ENCODE measurements around the gene PDCD6IP. TPM values are rescaled to one million over a fixed set of nuclear protein-coding genes. Genes with fewer than 3 reads are reported as not detected.
A peak's percentile ranks its signal among the peaks of the same experiment; 100 is the strongest.
"Not testable (repeated sequence)": the region's sequence is repeated elsewhere in the genome, so short reads cannot be mapped to it uniquely, and the experiment has no call there.

The PDCD6IP gene
- total RNA-seq, 1 donor from 2014 or later: 168 TPM

- Mint-ChIP-seq H3K9me3 (no peaks in the 10 kb centered on the region), H3K27ac (no peak overlapping the region), H3K27me3 (no peaks in the 10 kb centered on the region), H3K4me1 (ENCODE audit: unreplicated experiment) (no peaks in the 10 kb centered on the region), H3K4me3 (no peak overlapping the region), H3K36me3 (peaks cover 24% of the 10 kb centered on the region)
- no peak for DNase-seq (ENCODE audit: extremely low spot score, unreplicated experiment)
- TF ChIP-seq CTCF (conservative IDR thresholded peaks at IDR 0.05): no peak
Observed at GRCh38 chr3:33834096-33834453, 35.6 kb downstream of the PDCD6IP start.

DNA sequence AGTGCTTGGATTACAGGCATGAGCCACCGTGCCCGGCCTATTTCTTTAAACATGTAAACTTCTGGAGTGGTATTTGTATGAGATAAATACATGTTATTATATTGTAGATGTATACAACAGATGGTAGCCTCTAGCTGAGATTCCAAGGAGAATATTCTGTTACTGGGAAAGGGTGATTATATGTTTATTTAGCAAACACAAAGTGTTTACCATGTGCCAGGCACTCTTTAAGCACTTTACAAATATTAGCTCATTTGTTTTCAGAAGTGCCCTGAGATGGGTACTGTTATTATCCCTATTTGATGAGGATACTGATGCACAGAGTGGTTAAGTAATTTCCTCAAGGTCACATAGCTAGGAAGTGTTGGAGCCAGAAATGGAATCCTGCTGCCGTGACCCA is 38.8 kb downstream of the PDCD6IP start:
- peaks cover 21% of the 10 kb centered on the region for H3K36me3 Mint-ChIP-seq

DNA sequence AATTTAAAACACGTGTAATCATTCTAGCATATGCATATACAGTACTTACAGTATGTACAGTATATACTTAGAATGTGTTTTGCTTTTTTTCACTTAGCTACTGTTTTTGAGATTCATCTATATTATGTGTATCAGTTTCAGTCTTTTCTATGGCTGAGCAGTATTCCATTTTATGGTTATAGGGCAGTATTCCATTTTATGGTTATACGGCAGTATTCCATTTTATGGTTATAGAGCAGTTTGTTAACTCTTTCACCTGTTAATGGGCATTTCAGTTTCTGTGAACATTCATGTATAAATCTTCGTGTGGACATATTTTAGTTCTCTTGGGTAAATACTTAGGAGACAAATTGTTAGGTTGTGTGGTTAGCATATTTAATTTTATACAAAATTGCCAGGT is 40.9 kb downstream of the PDCD6IP start:
- Mint-ChIP-seq H3K27ac (no peak overlapping the region), H3K36me3 (peaks cover 21% of the 10 kb centered on the region), H3K27me3 (no peaks in the 10 kb centered on the region), H3K4me3 (no peak overlapping the region), H3K9me3 (no peaks in the 10 kb centered on the region), H3K4me1 (ENCODE audit: unreplicated experiment) (no peaks in the 10 kb centered on the region)
- no peak for TF ChIP-seq CTCF (conservative IDR thresholded peaks at IDR 0.05)
- no peak for DNase-seq (ENCODE audit: extremely low spot score, unreplicated experiment)

More for the DNA sequence above, 38.8 kb downstream of the PDCD6IP start:
- H3K27me3 Mint-ChIP-seq; DNase-seq (ENCODE audit: extremely low spot score, unreplicated experiment); H3K4me3 Mint-ChIP-seq; H3K27ac Mint-ChIP-seq; H3K9me3 Mint-ChIP-seq; H3K4me1 Mint-ChIP-seq (ENCODE audit: unreplicated experiment): not testable (repeated sequence)

DNA sequence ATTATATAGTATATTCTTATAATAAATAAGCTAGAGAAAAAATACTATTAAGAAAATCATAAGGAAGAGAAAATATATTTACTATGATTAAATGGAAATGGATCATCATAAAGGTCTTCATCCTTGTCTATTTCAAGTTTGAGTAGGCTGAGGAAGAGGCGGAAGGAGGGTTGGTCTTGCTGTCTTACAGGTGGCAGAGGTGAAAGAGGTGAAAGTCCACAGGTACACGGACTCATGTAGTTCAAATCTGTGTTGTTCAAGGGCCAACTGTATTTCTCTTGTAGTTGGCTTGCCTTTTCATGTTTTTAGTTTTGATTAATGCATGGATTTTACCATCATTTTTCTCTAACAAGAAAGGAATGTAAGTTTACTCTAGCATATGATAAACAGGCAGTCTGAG is 41.7 kb downstream of the PDCD6IP start:
- H3K27me3 Mint-ChIP-seq: no peaks in the 10 kb centered on the region
- H3K4me1 Mint-ChIP-seq (ENCODE audit: unreplicated experiment): no peaks in the 10 kb centered on the region
- no peaks in the 10 kb centered on the region for H3K9me3 Mint-ChIP-seq
- no peak overlapping the region for H3K4me3 Mint-ChIP-seq
- peak overlapping the region; percentile 8 for H3K27ac Mint-ChIP-seq
- DNase-seq (ENCODE audit: extremely low spot score, unreplicated experiment): no peak
- H3K36me3 Mint-ChIP-seq: peaks cover 17% of the 10 kb centered on the region
- no peak for TF ChIP-seq CTCF (conservative IDR thresholded peaks at IDR 0.05)

GRCh38 chr3:33848624-33849347 is 50.4 kb downstream of the PDCD6IP start:
- Mint-ChIP-seq H3K9me3 (no peaks in the 10 kb centered on the region), H3K36me3 (peaks cover 37% of the 10 kb centered on the region), H3K4me3 (no peak overlapping the region), H3K27ac (no peak overlapping the region), H3K27me3 (no peaks in the 10 kb centered on the region), H3K4me1 (ENCODE audit: unreplicated experiment) (no peaks in the 10 kb centered on the region)
- DNase-seq (ENCODE audit: extremely low spot score, unreplicated experiment): no peak
- TF ChIP-seq CTCF (conservative IDR thresholded peaks at IDR 0.05): no peak

DNA sequence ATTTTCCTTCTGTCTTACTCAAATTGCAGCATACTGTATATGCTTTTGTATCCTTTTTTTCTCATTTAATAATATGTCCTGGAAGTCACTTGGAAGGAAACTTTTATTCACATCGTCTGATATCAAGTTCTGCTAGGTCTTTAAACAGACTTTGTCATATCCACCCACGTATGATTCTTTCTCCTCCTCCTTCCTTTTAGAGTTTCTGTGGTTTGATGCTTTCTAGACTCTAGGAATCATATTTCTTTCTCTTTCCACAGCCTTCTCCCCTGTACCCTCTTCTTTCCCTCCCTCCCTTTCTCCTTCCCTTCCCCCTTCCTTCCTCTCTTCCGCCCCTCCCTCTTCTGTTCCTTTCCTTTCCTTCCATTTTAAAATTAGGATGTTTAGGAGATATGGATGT is 52.2 kb downstream of the PDCD6IP start:
- H3K27ac Mint-ChIP-seq; H3K27me3 Mint-ChIP-seq; H3K4me1 Mint-ChIP-seq (ENCODE audit: unreplicated experiment); H3K4me3 Mint-ChIP-seq; DNase-seq (ENCODE audit: extremely low spot score, unreplicated experiment); H3K9me3 Mint-ChIP-seq: not testable (repeated sequence)
- peaks cover 48% of the 10 kb centered on the region for H3K36me3 Mint-ChIP-seq

DNA sequence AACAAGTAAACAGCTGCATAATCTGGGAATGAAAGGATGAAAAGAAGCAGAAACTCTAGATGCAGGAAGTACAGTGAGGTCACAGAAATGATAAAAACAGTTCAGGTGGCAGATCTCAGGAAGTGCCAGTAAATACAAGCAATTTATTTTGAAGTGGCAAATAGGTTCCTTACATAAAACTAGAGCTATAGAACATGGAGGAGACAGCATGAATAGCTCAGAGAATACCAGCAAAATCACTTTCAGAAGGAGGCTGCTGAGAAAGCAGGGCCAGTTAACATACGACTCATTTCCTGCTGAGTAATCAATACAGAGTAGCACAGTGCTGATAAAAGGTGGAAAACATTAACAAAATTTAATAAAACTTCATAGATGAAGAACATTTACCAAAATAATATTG is 57.0 kb downstream of the PDCD6IP start:
- H3K27me3 Mint-ChIP-seq; H3K27ac Mint-ChIP-seq; DNase-seq (ENCODE audit: extremely low spot score, unreplicated experiment); H3K9me3 Mint-ChIP-seq; H3K4me3 Mint-ChIP-seq: not testable (repeated sequence)
- H3K36me3 Mint-ChIP-seq: peaks cover 38% of the 10 kb centered on the region
- H3K4me1 Mint-ChIP-seq (ENCODE audit: unreplicated experiment): peaks cover 14% of the 10 kb centered on the region
